ENCODE data around the gene GSX1. TPM values are rescaled to one million over a fixed set of nuclear protein-coding genes. Genes with fewer than 3 reads are reported as not detected.
A peak's percentile ranks its signal among the peaks of the same experiment; 100 is the strongest.

Gene GSX1
- total RNA-seq, 2 donors from 2014 or later = not detected

DNA sequence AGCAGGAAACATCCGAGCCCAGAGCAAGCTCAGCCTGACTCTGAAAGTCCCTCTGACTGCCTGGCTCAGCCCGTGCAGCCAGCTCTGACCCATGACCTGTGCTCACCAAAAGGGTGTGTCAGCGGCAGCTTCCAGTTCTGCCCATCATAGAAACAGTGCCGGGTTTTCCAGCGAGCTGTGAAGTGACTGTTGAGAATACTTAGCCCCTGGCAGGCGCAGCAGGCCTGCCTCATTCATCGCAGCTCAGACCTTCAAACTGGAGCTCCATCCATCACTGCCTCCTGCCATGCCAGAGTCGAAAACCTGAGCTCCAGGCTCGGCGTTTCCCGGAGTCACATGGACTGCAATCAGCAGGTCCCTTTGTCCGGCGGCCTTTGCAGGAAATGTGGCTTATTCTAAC, 16.3 kb upstream of the GSX1 start:
- no peak for TF ChIP-seq POLR2A (IDR thresholded peaks at IDR 0.05)
- H3K27me3 ChIP-seq (replicated peaks; ENCODE audit: insufficient read depth) = peaks cover 5% of the 10 kb centered on the region
- H3K4me1 ChIP-seq (replicated peaks) = no peaks in the 10 kb centered on the region
- WGBS = 18% methylated on average over 13 of the region's 13 CpGs
- DNase-seq (ENCODE audit: low spot score) = no peak
- intact Hi-C loops (cut with DNase I) = no loop called here
- no peaks in the 10 kb centered on the region for H3K9me3 ChIP-seq
- H3K4me3 ChIP-seq = no peak overlapping the region
- no peak overlapping the region for H3K27ac ChIP-seq
- H3K36me3 ChIP-seq = no peaks in the 10 kb centered on the region

DNA sequence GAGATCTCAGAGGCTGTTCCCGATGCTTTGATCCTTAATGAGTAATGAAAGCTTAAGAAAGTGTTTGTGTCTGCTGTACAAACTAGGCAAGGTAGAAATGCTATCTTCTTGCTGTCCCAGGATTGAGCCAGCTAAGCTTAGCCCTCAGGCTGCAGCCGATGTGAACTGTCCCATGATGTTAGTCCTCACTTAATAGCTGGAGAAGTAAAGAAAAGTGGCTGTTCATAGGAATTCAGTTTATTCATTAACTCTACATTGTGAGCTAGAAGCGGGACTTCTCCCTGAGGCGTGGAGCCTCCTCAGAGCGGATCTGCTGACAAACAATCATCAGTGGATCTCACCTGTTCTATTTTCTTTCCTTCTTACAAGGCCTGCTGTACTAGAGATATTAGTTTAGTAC, 10.1 kb upstream of the GSX1 start:
- no peak for TF ChIP-seq POLR2A (IDR thresholded peaks at IDR 0.05)
- no peak for TF ChIP-seq CTCF (IDR thresholded peaks at IDR 0.05)
- no peak for TF ChIP-seq POLR2AphosphoS5 (IDR thresholded peaks at IDR 0.05)
- intact Hi-C loops (cut with DNase I) = no loop called here
- no peak overlapping the region for H3K4me3 ChIP-seq
- no peaks in the 10 kb centered on the region for H3K4me1 ChIP-seq (replicated peaks)
- 43% methylated on average over 5 of the region's 5 CpGs for WGBS
- no peaks in the 10 kb centered on the region for H3K36me3 ChIP-seq
- H3K27ac ChIP-seq = no peak overlapping the region
- DNase-seq (ENCODE audit: low spot score) = no peak
- no peaks in the 10 kb centered on the region for H3K9me3 ChIP-seq
- H3K27me3 ChIP-seq (replicated peaks; ENCODE audit: insufficient read depth) = no peaks in the 10 kb centered on the region

DNA sequence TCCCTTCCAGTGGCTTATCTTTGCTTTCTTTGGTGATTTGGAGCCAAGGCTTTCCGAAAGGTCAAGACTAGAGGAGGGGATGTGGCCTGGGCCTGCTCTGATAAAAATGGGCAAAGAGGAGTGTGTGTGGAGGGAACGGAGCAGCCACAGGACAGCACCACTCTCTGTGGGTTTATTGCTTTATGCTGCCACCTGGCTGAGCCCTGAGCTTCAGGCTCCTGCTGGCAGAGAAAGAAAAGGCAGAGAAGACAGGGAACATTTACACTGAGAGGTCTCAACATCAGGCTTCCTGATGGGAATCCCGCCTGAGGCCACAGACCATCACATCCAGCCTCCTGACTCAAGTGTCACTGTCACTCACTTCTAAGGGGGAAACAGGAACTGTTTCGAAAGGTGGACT, 9.2 kb upstream of the GSX1 start:
- WGBS = 43% methylated on average over 4 of the region's 4 CpGs
- intact Hi-C loops (cut with DNase I) = no loop called here
- no peak overlapping the region for H3K27ac ChIP-seq
- peak in 2 of 4 experiments; percentile 37 to 60 for TF ChIP-seq CTCF (IDR thresholded peaks at IDR 0.05)
- no peak for TF ChIP-seq POLR2A (IDR thresholded peaks at IDR 0.05)
- no peak for DNase-seq (ENCODE audit: low spot score)
- no peak overlapping the region for H3K4me3 ChIP-seq
- H3K9me3 ChIP-seq = no peaks in the 10 kb centered on the region
- no peaks in the 10 kb centered on the region for H3K36me3 ChIP-seq
- H3K27me3 ChIP-seq (replicated peaks; ENCODE audit: insufficient read depth) = no peaks in the 10 kb centered on the region
- no peaks in the 10 kb centered on the region for H3K4me1 ChIP-seq (replicated peaks)

DNA sequence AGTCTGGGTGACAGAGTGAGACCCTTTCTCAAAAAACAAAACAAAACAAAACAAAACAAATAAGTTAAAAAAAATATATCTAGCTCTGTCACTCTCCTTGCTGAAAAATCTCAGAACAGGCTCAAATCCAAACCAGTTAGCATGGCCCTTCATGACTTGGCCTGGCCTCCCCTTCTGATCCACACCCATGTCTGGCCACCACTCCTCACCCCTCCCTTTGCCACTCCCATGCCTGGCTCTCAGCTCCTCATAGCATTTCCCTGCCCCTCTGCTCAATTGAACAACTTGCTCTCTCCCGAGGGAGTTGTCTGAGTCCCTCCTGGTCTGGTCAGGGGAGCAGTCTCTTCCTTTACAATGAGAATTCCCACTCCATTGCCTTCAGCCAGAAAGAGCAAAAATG, 4.0 kb upstream of the GSX1 start:
- Histone ChIP-seq H3K9me3 (no peaks in the 10 kb centered on the region), H3K4me1 (replicated peaks) (peaks cover 6% of the 10 kb centered on the region), H3K27ac (no peak overlapping the region), H3K4me3 (no peak overlapping the region), H3K36me3 (no peaks in the 10 kb centered on the region), H3K27me3 (replicated peaks; ENCODE audit: insufficient read depth) (peaks cover 46% of the 10 kb centered on the region)
- DNase-seq (ENCODE audit: low spot score) = no peak
- TF ChIP-seq POLR2A (IDR thresholded peaks at IDR 0.05) = no peak
- no peak for TF ChIP-seq POLR2AphosphoS5 (IDR thresholded peaks at IDR 0.05)
- TF ChIP-seq CTCF (IDR thresholded peaks at IDR 0.05) = no peak
- intact Hi-C loops (cut with DNase I) = no loop called here
- WGBS = 35% methylated on average over 1 of the region's 1 CpG

GRCh38 chr13:27789153-27789494, 3.2 kb upstream of the GSX1 start:
- TF ChIP-seq POLR2A (IDR thresholded peaks at IDR 0.05) = no peak
- TF ChIP-seq CTCF (IDR thresholded peaks at IDR 0.05) = no peak
- H3K4me3 ChIP-seq = no peak overlapping the region
- H3K27me3 ChIP-seq (replicated peaks; ENCODE audit: insufficient read depth) = peaks cover 54% of the 10 kb centered on the region
- DNase-seq (ENCODE audit: low spot score) = no peak
- no peaks in the 10 kb centered on the region for H3K36me3 ChIP-seq
- intact Hi-C loops (cut with DNase I) = no loop called here
- H3K4me1 ChIP-seq (replicated peaks) = peaks cover 6% of the 10 kb centered on the region
- H3K27ac ChIP-seq = no peak overlapping the region
- 7% methylated on average over 6 of the region's 6 CpGs for WGBS
- no peaks in the 10 kb centered on the region for H3K9me3 ChIP-seq
